Measurements from ENCODE around the gene LRPAP1.

Gene LRPAP1

DNA sequence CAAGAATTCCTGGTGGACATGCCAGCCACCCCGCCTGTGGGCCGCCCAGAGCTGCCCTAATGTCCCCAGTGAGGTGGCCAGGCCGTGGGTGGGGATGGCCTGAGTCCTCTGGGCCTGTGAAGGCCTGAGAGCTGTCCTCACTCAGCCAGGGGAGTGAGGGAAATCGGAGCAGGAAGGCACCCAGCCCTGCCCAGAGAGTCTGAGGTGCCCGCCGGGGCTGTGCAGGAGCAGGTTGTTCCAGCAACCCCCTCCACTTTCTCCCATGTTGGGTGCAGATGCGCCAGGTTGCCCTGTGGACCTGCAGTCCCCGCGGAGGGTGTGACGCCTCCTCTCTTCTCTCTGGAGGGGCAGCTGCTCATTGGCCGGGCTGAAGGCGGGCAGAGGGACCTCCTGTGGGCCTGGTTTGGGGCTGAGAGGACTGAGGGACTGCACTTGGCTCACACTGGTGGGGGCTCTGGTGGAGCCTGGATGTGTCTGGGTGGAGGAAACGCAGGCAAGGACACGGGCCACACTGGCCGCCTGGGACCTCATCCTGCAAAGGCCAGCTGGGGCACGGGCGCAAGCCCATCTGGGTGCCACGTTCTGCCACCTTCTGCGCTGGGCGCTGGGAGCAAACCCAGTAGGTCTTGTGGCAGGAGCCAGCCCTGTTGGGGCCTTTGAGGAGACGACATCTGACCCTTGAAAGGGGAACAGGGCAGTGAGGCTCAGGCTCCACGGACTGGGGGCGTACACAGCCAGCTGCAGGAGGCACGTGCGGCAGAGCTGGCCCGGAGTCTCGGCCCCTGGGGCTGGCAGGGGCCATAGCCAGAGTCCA, 55.1 kb downstream of the LRPAP1 start:
- TF ChIP-seq, protein P1, sequence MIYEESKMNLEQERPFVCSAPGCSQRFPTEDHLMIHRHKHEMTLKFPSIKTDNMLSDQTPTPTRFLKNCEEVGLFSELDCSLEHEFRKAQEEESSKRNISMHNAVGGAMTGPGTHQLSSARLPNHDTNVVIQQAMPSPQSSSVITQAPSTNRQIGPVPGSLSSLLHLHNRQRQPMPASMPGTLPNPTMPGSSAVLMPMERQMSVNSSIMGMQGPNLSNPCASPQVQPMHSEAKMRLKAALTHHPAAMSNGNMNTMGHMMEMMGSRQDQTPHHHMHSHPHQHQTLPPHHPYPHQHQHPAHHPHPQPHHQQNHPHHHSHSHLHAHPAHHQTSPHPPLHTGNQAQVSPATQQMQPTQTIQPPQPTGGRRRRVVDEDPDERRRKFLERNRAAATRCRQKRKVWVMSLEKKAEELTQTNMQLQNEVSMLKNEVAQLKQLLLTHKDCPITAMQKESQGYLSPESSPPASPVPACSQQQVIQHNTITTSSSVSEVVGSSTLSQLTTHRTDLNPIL (CRISPR knock-in tag; IDR thresholded peaks at IDR 0.05; ENCODE audit: low read depth) = no peak
- TF ChIP-seq OSR1 (CRISPR knock-in tag; IDR thresholded peaks at IDR 0.05) (no peak), ISL1 (CRISPR knock-in tag; IDR thresholded peaks at IDR 0.05) (no peak), ZNF565 (CRISPR knock-in tag; conservative IDR thresholded peaks at IDR 0.05; ENCODE audit: low read depth) (no peak), ARNTL (CRISPR knock-in tag; IDR thresholded peaks at IDR 0.05; ENCODE audit: borderline replicate concordance, low read depth) (no peak), BACH2 (CRISPR knock-in tag; IDR thresholded peaks at IDR 0.05; ENCODE audit: borderline replicate concordance) (no peak), ZFP30 (CRISPR knock-in tag; IDR thresholded peaks at IDR 0.05) (no peak), ZFP3 (CRISPR knock-in tag; IDR thresholded peaks at IDR 0.05) (no peak), ZNF8 (CRISPR knock-in tag; IDR thresholded peaks at IDR 0.05) (no peak), RARB (CRISPR knock-in tag; IDR thresholded peaks at IDR 0.05) (no peak), GLIS3 (CRISPR knock-in tag; IDR thresholded peaks at IDR 0.05) (no peak), ZC3H10 (CRISPR knock-in tag; IDR thresholded peaks at IDR 0.05) (no peak), TOX (CRISPR knock-in tag; IDR thresholded peaks at IDR 0.05; ENCODE audit: borderline replicate concordance) (no peak), PPARA (CRISPR knock-in tag; IDR thresholded peaks at IDR 0.05; ENCODE audit: borderline replicate concordance) (no peak), CSDC2 (CRISPR knock-in tag; IDR thresholded peaks at IDR 0.05) (no peak), SNAI2 (CRISPR knock-in tag; IDR thresholded peaks at IDR 0.05) (no peak)
- TF ChIP-seq, protein P2, sequence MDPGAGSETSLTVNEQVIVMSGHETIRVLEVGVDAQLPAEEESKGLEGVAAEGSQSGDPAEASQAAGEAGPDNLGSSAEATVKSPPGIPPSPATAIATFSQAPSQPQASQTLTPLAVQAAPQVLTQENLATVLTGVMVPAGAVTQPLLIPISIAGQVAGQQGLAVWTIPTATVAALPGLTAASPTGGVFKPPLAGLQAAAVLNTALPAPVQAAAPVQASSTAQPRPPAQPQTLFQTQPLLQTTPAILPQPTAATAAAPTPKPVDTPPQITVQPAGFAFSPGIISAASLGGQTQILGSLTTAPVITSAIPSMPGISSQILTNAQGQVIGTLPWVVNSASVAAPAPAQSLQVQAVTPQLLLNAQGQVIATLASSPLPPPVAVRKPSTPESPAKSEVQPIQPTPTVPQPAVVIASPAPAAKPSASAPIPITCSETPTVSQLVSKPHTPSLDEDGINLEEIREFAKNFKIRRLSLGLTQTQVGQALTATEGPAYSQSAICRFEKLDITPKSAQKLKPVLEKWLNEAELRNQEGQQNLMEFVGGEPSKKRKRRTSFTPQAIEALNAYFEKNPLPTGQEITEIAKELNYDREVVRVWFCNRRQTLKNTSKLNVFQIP (CRISPR knock-in tag; IDR thresholded peaks at IDR 0.05; ENCODE audit: borderline replicate concordance, low read depth) = no peak
- TF ChIP-seq, protein P3, sequence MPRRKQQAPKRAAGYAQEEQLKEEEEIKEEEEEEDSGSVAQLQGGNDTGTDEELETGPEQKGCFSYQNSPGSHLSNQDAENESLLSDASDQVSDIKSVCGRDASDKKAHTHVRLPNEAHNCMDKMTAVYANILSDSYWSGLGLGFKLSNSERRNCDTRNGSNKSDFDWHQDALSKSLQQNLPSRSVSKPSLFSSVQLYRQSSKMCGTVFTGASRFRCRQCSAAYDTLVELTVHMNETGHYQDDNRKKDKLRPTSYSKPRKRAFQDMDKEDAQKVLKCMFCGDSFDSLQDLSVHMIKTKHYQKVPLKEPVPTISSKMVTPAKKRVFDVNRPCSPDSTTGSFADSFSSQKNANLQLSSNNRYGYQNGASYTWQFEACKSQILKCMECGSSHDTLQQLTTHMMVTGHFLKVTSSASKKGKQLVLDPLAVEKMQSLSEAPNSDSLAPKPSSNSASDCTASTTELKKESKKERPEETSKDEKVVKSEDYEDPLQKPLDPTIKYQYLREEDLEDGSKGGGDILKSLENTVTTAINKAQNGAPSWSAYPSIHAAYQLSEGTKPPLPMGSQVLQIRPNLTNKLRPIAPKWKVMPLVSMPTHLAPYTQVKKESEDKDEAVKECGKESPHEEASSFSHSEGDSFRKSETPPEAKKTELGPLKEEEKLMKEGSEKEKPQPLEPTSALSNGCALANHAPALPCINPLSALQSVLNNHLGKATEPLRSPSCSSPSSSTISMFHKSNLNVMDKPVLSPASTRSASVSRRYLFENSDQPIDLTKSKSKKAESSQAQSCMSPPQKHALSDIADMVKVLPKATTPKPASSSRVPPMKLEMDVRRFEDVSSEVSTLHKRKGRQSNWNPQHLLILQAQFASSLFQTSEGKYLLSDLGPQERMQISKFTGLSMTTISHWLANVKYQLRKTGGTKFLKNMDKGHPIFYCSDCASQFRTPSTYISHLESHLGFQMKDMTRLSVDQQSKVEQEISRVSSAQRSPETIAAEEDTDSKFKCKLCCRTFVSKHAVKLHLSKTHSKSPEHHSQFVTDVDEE (CRISPR knock-in tag; IDR thresholded peaks at IDR 0.05) = no peak
- TF ChIP-seq, protein P4, sequence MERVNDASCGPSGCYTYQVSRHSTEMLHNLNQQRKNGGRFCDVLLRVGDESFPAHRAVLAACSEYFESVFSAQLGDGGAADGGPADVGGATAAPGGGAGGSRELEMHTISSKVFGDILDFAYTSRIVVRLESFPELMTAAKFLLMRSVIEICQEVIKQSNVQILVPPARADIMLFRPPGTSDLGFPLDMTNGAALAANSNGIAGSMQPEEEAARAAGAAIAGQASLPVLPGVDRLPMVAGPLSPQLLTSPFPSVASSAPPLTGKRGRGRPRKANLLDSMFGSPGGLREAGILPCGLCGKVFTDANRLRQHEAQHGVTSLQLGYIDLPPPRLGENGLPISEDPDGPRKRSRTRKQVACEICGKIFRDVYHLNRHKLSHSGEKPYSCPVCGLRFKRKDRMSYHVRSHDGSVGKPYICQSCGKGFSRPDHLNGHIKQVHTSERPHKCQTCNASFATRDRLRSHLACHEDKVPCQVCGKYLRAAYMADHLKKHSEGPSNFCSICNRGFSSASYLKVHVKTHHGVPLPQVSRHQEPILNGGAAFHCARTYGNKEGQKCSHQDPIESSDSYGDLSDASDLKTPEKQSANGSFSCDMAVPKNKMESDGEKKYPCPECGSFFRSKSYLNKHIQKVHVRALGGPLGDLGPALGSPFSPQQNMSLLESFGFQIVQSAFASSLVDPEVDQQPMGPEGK (CRISPR knock-in tag; IDR thresholded peaks at IDR 0.05; ENCODE audit: borderline replicate concordance) = no peak
- TF ChIP-seq, protein P5, sequence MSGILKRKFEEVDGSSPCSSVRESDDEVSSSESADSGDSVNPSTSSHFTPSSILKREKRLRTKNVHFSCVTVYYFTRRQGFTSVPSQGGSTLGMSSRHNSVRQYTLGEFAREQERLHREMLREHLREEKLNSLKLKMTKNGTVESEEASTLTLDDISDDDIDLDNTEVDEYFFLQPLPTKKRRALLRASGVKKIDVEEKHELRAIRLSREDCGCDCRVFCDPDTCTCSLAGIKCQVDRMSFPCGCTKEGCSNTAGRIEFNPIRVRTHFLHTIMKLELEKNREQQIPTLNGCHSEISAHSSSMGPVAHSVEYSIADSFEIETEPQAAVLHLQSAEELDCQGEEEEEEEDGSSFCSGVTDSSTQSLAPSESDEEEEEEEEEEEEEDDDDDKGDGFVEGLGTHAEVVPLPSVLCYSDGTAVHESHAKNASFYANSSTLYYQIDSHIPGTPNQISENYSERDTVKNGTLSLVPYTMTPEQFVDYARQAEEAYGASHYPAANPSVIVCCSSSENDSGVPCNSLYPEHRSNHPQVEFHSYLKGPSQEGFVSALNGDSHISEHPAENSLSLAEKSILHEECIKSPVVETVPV (CRISPR knock-in tag; IDR thresholded peaks at IDR 0.05) = no peak
- ATAC-seq = no peak

DNA sequence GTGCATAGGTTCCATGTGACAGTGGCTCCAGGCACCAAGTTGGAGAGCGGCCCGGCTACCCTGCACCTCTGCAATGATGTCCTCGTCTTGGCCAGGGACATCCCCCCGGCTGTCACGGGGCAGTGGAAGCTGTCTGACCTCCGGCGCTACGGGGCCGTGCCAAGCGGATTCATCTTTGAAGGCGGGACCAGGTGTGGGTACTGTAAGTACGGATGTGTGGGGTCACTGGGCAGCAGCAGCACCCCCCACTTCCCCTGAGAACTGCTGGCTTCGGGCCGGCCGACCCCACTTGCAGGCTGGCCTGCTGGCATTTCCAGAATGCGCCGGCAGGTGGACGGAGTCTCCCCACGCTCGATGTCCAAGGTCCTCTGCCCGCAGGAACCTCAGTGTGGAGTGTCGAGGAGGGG, 55.9 kb downstream of the LRPAP1 start:
- ATAC-seq = no peak
- TF ChIP-seq TOX (CRISPR knock-in tag; IDR thresholded peaks at IDR 0.05; ENCODE audit: borderline replicate concordance) (no peak), ZC3H10 (CRISPR knock-in tag; IDR thresholded peaks at IDR 0.05) (no peak)
- TF ChIP-seq, protein P1 (CRISPR knock-in tag; IDR thresholded peaks at IDR 0.05; ENCODE audit: low read depth) = no peak
- TF ChIP-seq, protein P5 (CRISPR knock-in tag; IDR thresholded peaks at IDR 0.05) = no peak
